ENCODE data around the gene AGPS. TPM values are rescaled to one million over a fixed set of nuclear protein-coding genes. Genes with fewer than 3 reads are reported as not detected.
"Not testable (repeated sequence)": the region's sequence is repeated elsewhere in the genome, so short reads cannot be mapped to it uniquely, and the experiment has no call there.

AGPS gene
- total RNA-seq, 1 donor from 2014 or later: 95.4 TPM

GRCh38 chr2:177474301-177474700 lies 81.7 kb downstream of the AGPS start:
- no peak for DNase-seq (ENCODE audit: low read depth)

- DNase-seq (ENCODE audit: low read depth): peak; percentile 75
Measured at GRCh38 chr2:177474998-177475397, 82.4 kb downstream of the AGPS start.

GRCh38 chr2:177476897-177477296 lies 84.3 kb downstream of the AGPS start:
- no peak for DNase-seq (ENCODE audit: low read depth)

DNA sequence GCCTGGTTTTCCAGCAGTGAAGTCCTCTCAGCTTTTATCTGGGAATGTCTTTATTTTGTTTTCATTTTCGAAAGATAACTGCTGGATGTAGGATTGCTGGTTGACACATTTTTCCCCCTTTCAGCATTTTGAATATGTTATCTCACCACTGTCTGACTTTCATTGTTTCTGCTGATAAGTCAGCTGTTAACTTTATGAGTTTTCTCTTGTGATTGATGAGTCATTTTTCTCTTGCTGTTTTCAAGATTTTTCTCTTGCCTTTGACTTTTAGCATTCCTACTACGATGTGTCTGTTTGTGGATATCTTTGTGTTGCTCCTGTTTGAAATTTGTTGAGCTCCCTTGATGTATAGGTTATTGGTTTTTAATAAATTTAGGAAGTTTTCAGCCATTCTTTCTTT lies 85.5 kb downstream of the AGPS start:
- DNase-seq (ENCODE audit: low read depth): peak; percentile 16

DNA sequence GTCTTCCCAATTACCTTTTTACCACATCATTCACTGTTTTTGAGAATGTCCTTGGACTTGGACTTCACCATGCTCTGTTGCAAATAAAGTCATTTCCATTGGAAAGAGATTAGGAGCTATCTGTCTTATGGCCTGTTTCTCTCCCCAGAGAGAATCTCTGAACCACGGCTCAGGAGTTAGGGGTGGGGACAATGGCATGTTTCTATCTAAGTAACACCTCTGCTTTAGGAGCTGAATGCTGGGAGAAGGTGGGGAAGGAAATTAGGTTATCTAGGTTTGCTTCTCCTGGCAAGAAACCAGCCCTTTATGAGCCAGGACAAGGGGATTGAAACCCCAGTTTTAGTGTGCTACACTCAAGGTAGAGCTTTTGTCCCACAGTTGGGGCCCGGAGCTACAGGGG lies 86.3 kb downstream of the AGPS start:
- no peak for DNase-seq (ENCODE audit: low read depth)

- DNase-seq (ENCODE audit: low read depth): no peak
Measured at GRCh38 chr2:177482195-177482594, 89.6 kb downstream of the AGPS start.

DNA sequence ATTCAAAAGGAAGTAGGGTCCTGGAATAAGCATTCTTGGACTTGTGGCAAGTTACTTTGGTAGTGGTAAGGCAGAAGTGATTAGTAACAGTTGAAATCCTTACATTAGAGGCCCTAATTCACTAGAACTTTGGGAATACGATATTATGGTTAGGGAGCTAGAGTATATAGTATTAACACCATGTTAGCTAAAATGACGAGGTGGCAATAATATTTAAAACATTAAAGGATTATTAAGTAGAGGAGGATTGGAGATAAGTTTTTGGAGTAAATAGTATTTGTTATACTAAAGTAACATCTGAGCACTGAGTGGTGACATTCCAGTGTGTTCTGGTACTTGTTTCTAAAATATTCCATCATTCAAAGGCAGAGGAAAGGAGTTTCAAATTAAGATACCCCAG lies 91.0 kb downstream of the AGPS start:
- no peak for DNase-seq (ENCODE audit: low read depth)

DNA sequence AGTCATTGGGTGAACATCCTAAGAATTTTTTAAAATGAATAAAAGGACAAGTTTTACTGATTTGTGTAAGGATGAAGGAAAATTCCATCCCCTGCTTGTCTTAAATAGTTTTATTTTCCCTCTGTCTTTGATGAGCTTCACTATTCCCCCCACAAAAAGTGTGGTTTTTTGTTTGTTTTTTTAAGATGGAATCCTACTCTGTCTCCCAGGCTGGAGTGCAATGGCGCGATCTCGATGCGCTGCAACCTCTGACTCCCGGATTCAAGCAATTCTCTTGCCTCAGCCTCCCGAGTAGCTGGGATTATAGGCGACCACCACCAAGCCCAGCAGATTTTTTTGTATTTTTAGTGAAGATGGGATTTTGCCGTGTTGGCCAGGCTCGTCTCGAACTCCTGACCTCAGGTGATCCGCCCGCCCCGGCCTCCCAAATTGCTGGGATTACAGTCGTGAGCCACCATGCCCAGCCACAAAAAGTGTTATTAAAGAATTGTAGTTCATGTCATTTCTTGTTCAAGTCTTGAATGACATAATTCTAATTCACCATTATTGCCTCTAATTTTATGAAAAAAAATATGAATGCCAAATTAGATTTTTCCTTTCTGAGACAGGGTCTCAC lies 91.7 kb downstream of the AGPS start:
- no peak for DNase-seq (ENCODE audit: low read depth)

- not testable (repeated sequence) for DNase-seq (ENCODE audit: low read depth)
Measured at GRCh38 chr2:177485657-177486056, 93.1 kb downstream of the AGPS start.

DNA sequence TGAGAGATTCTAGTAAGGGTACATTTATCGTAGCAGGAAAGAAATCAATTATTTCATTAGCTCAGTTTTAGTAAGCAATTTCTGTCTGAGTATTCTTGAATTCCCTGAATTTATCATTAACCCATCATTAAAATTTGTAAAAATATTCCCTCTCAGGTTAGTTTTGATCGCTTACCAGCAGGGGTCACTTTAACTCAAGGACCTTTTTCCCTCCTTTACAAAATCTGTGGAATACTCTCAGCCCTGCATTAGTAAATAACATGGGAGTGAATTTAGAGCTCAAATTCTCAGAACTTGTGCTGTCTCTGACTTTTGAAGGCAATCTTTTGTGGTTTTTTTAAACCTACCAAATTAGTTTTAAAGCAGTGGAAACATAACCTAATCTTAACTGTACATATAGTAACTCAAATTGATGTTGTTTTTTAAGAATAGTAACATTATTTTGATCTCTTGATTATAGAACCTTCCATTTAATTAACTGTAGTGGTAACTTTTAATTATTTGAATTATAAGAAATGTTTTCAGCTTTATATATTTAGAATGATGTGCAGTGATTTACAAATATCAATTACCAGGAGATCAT lies 97.2 kb downstream of the AGPS start:
- peak; percentile 53 for DNase-seq (ENCODE audit: low read depth)

GRCh38 chr2:177495945-177496344 lies 103.4 kb downstream of the AGPS start:
- DNase-seq (ENCODE audit: low read depth): no peak

DNA sequence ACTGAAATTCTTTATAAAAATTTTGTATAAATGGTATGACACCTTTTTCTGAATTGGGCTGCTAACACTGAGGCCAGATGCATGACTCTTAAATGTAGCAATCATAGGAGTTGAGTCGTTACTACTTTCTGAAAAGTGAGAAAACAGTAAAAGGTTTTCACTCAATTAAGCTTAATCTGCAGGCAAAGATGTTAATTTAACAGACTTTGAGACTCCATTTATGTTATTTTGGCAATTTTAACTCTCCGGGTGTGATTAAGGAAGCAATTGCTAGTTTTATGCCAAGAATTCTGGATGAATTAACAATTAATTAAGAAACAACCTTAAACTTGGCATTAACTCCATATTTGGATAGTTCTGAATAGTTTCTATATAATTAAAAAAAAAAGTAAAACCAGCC lies 104.3 kb downstream of the AGPS start:
- DNase-seq (ENCODE audit: low read depth): no peak

DNA sequence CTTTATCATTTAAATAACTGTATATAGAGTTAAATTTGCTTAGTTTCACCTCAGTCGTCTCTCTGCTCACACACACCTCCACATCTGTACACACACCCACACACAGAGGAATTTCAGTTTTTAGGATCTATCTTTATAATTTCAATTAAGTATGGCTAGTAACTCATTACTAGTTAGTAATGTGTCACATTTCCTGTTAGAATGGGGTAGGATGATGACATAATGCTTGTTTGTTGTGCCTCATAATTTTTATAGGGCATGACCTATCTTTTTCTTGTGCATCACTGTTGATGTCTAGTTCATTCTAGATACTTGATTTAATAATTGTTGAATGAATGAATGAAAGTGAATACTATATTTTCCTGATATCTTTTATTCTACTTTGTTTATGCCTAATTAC lies 108.6 kb downstream of the AGPS start:
- peak; percentile 32 for DNase-seq (ENCODE audit: low read depth)

DNA sequence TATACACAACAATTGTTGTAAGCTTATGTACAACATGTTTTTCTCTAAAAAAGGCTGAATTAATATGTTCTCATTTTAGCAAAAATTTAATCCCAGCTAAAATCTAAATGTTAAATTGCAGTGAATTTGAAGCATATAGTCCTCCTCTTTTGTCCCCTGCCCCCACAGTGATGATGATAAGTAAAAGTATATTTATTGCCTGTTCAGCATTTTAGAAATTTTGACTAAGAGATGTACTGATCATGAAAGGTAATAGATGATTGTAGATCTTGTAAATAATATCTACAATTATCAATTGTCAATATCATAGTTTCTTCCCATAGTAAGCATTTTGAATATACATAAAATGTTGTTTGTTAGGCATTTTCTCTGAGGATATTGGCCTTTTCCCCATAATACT lies 113.9 kb downstream of the AGPS start:
- no peak for DNase-seq (ENCODE audit: low read depth)

GRCh38 chr2:177506998-177507397 lies 114.4 kb downstream of the AGPS start:
- DNase-seq (ENCODE audit: low read depth): no peak

DNA sequence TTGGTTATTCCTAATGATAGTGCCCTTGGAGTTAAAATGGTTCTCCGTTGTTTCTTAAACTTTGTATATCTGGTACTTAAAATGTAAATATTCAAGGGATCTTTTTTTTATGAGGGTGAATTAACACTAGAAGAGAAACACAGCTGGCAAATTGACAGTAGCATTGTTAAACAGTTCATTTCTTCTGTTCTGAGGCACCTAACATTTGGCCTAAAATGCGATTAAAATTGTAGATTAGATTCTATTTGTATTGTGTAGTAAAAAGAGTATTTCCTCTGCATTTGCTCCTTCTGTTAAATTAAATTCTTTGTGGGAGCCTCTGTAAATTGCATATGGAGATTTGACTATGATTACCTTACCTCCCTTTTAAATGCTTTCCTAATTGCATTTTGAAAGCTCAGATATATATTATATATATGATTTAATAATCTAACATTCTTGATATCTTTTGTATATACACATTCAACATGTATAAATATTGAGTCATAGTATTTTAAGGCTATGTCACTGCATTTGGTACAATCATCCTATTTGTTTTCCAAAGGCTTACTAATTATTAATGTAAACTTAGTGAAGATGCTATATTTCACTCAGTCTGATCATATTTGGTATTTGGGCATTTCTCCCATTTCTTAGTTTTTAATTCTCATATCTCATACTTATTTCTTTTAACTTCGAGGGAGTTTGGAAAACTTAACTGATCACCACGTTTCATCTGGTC lies 124.4 kb downstream of the AGPS start:
- no peak for DNase-seq (ENCODE audit: low read depth)

- no peak for DNase-seq (ENCODE audit: low read depth)
Measured at GRCh38 chr2:177518754-177519153, 126.2 kb downstream of the AGPS start.

- DNase-seq (ENCODE audit: low read depth): no peak
Measured at GRCh38 chr2:177519534-177520115, 127.1 kb downstream of the AGPS start.

- no peak for DNase-seq (ENCODE audit: low read depth)
Measured at GRCh38 chr2:177520324-177520723, 127.8 kb downstream of the AGPS start.

GRCh38 chr2:177523781-177524180 lies 131.2 kb downstream of the AGPS start:
- DNase-seq (ENCODE audit: low read depth): no peak

- DNase-seq (ENCODE audit: low read depth): no peak
Measured at GRCh38 chr2:177525351-177525924, 132.9 kb downstream of the AGPS start.

GRCh38 chr2:177528351-177528933 lies 135.9 kb downstream of the AGPS start:
- DNase-seq (ENCODE audit: low read depth): no peak

Data from renal cortical epithelial cell (primary cell).